Left cardiac atrium (tissue), 4 donors: ENCODE data around the gene KATNAL1. TPM values are rescaled to one million over a fixed set of nuclear protein-coding genes. Genes with fewer than 3 reads are reported as not detected.

ENCODE experiments used
- ATAC-seq, 2 donors: fragments of 200-7000 bp; cut with Tn5 transposase; one replicate each; pipeline ENCODE4 v1.9.1; 2020; ENCODE audit warnings: mild to moderate bottlenecking in 2 of 2, moderate library complexity in 2 of 2
- DNase-seq: peaks from one replicate; pipeline ENCODE4 v3.0.0-alpha.2; 2020
- intact Hi-C, 2 donors: fragments of 100-400 bp; cut with DNase I; formaldehyde crosslinking; loops; one replicate each; pipeline versions ENCODE4 v1.14.1 to v1.15.1; 2022 to 2023
- total RNA-seq, 2 donors: library from RNA; stranded (reverse); fragmentation: NEBNext Ultra II Directional; extraction: Animal tissue kit (Norgen Biotek cat#: 25700); gene quantifications; one replicate each; pipeline ENCODE4 v1.2.1, GENCODE V29; 2021
- donor health status: DM: no; HTN: yes; CAD: no.
- donor health status: DM: no; HTN: yes; CAD: no; lungs with severe emphysema.
- donor health status: DM: yes; HTN: yes; CAD: no.
- donor health status: Dilated cardiomyopathy.

Gene KATNAL1
- total RNA-seq, 2 donors from 2014 or later, result 41.9 to 42.1 TPM

- intact Hi-C loops, result no loop called here
- DNase-seq, result no peak
- ATAC-seq, result no peak
These were observed 152.8 kb downstream of the KATNAL1 start for GRCh38 chr13:30154531-30154930.

GRCh38 chr13:30153545-30154426, 153.6 kb downstream of the KATNAL1 start:
- intact Hi-C loops, result no loop called here
- DNase-seq, result no peak
- ATAC-seq, result no peak

Other genes with a start within 250 kb of the KATNAL1 start
- gene UBE2L5, start 114.9 kb upstream of the KATNAL1 start, total RNA-seq, result not detected
- 100 to 1,000 TPM; 168 to 184 TPM for gene HMGB1, start 158.4 kb upstream of the KATNAL1 start, total RNA-seq